Heart left ventricle (tissue), 16 donors: ENCODE measurements around the gene RNF213. TPM values are rescaled to one million over a fixed set of nuclear protein-coding genes. Genes with fewer than 3 reads are reported as not detected.
"Not testable (repeated sequence)": the region's sequence is repeated elsewhere in the genome, so short reads cannot be mapped to it uniquely, and the experiment has no call there.

ENCODE experiments used
- ATAC-seq, 4 donors: fragments of 200-7000 bp; cut with Tn5 transposase; one replicate each; pipeline ENCODE4 v1.9.1; 2020 to 2022; ENCODE audit warnings: moderate library complexity in 4 of 4, mild to moderate bottlenecking in 3 of 4, moderate number of reproducible peaks in 1 of 4
- DNase-seq, 5 donors: peaks; one replicate each; pipeline ENCODE4 v3.0.0-alpha.2; 2020
- H3K27ac ChIP-seq, 12 donors: fragments of 200-600 bp; sonication (generic) in 4 of 12; one replicate each; pipeline versions ENCODE4 v1.5.0 to v1.8.0; 2016 to 2022; ENCODE audit warnings: mild to moderate bottlenecking in 2 of 12
- H3K27me3 ChIP-seq, 9 donors: fragments of 200-600 bp; sonication (generic) in 2 of 9; one replicate each; pipeline versions ENCODE4 v1.5.1 to v1.8.0; 2016 to 2022; ENCODE audit warnings: mild to moderate bottlenecking in 3 of 9
- H3K36me3 ChIP-seq, 9 donors: fragments of 200-600 bp; sonication (generic) in 2 of 9; one replicate each; pipeline versions ENCODE4 v1.5.0 to v1.8.0; 2018 to 2022; ENCODE audit warnings: mild to moderate bottlenecking in 2 of 9
- H3K4me1 ChIP-seq, 12 donors: fragments of 200-600 bp; sonication (generic) in 4 of 12; one replicate each; pipeline versions ENCODE4 v1.5.0 to v1.8.0; 2016 to 2022; ENCODE audit warnings: mild to moderate bottlenecking in 3 of 12
- H3K4me3 ChIP-seq, 12 donors: fragments of 200-600 bp; sonication (generic) in 4 of 12; one replicate each; pipeline versions ENCODE4 v1.5.0 to v1.8.0; 2017 to 2022; ENCODE audit warnings: mild to moderate bottlenecking in 9 of 12, moderate library complexity in 4 of 12
- H3K9me3 ChIP-seq, 12 donors: fragments of 200-600 bp; sonication (generic) in 4 of 12; one replicate each; pipeline versions ENCODE4 v1.5.0 to v1.8.0; 2016 to 2022; ENCODE audit warnings: mild to moderate bottlenecking in 1 of 12
- POLR2A ChIP-seq, 2 donors: fragments of 450-650 bp; IDR thresholded peaks; one replicate each; pipeline ENCODE4 v1.6.1; 2017; ENCODE audit warnings: antibody characterized with exemption in 2 of 2, mild to moderate bottlenecking in 2 of 2, moderate library complexity in 2 of 2
- WGBS, 4 donors: extraction: QIAGEN DNeasy Blood & Tissue Kit in 2 of 4; methylation state at CpG; one replicate each; pipeline versions ENCODE4 v1.1.5 to v1.1.7; 2013 to 2018; 5-methylcytosine and 5-hydroxymethylcytosine counted together
- intact Hi-C, 10 donors: fragments of 100-400 bp; cut with DNase I; formaldehyde crosslinking; loops; one replicate each; pipeline versions ENCODE4 v1.11.1 to v1.14.2; 2022
- polyA plus RNA-seq, 2 donors: library from polyadenylated mRNA; stranded (reverse); fragments of 200-250 nt; gene quantifications; one replicate each; pipeline ENCODE4 v1.2.3, GENCODE V29; 2013
- total RNA-seq, 9 donors: library from RNA; depleted of rRNA in 2 of 9; stranded (reverse); fragments of >200 nt in 2 of 9; fragmentation: NEBNext Ultra II Directional in 3 of 9; extraction: Animal tissue kit (Norgen Biotek cat#: 25700) in 3 of 9; gene quantifications; one replicate each; pipeline versions ENCODE4 v1.1.0 to v1.2.4, GENCODE V29; 2016 to 2023
- TF ChIP-seq, protein P1 (sequence below), 12 donors: fragments of 200-600 bp; sonication (generic) in 4 of 12; IDR thresholded peaks; one replicate each; pipeline versions ENCODE4 v1.5.0 to v1.8.0; 2018 to 2022; ENCODE audit warnings: antibody characterized with exemption in 12 of 12, mild to moderate bottlenecking in 5 of 12
- donor health status: ischemic (EF 13 %, LVEDD 7.1; RV severe dilation, severe dysfunction).
- donor health status: healthy with polysubstance abuse.
- donor health status: DM: no; HTN: yes; CAD: no.
- donor health status: DM: no; HTN: no; CAD: no.
- donor health status: ischemic (EF 25% LVEDD 6.9; RV normal size, moderate dysfunction).
- donor health status: ischemic (EF 25% LVEDD 5.7; RV mildly dilated, moderate dysfunction).
- donor health status: healthy.
- donor health status: DM: yes; HTN: yes; CAD: no.
- donor health status: ischemic (EF 35%, LVEDD 5.7; RV mildly dilated, moderate dysfunction).
- donor health status: nonischemic (EF 11% LVEDD 7.7; RV severe dilation, severe dysfunction).
- donor health status: DM: yes; HTN: yes; CAD: no.
- donor health status: PGD.
- donor health status: ischemic (EF 29% LVEDD 5.4; RV normal size, mild dysfunction).
- donor health status: nonischemic (EF 23%, LVEDD 6.1; RV moderate dilation, normal function).

Gene RNF213
- total and polyA plus RNA-seq, 11 donors = 23.1 to 167 (median 31.4) TPM

GRCh38 chr17:80330276-80330675, 69.6 kb downstream of the RNF213 start:
- no peaks in the 10 kb centered on the region for H3K27me3 ChIP-seq
- H3K4me3 ChIP-seq = no peak overlapping the region
- no peaks in the 10 kb centered on the region for H3K4me1 ChIP-seq
- TF ChIP-seq POLR2A (IDR thresholded peaks at IDR 0.05) = no peak
- TF ChIP-seq, protein P1, sequence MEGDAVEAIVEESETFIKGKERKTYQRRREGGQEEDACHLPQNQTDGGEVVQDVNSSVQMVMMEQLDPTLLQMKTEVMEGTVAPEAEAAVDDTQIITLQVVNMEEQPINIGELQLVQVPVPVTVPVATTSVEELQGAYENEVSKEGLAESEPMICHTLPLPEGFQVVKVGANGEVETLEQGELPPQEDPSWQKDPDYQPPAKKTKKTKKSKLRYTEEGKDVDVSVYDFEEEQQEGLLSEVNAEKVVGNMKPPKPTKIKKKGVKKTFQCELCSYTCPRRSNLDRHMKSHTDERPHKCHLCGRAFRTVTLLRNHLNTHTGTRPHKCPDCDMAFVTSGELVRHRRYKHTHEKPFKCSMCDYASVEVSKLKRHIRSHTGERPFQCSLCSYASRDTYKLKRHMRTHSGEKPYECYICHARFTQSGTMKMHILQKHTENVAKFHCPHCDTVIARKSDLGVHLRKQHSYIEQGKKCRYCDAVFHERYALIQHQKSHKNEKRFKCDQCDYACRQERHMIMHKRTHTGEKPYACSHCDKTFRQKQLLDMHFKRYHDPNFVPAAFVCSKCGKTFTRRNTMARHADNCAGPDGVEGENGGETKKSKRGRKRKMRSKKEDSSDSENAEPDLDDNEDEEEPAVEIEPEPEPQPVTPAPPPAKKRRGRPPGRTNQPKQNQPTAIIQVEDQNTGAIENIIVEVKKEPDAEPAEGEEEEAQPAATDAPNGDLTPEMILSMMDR (IDR thresholded peaks at IDR 0.05) = no peak
- H3K9me3 ChIP-seq = no peaks in the 10 kb centered on the region
- H3K27ac ChIP-seq = no peak overlapping the region
- WGBS, 4 donors = 93 to 97% (median 93%) methylated on average over 9 of the region's 9 CpGs
- intact Hi-C loops = no loop called here
- DNase-seq (no peak), ATAC-seq (no peak)
- H3K36me3 ChIP-seq = peaks cover 0 to 100% (median 98%) of the 10 kb centered on the region in 9 donors

- DNase-seq, ATAC-seq, intact Hi-C loops, H3K9me3 ChIP-seq, H3K27ac ChIP-seq, H3K4me3 ChIP-seq, H3K27me3 ChIP-seq, H3K4me1 ChIP-seq: not testable (repeated sequence)
- WGBS, 4 donors = 89 to 98% (median 97%) methylated on average over 6 of the region's 6 CpGs
- H3K36me3 ChIP-seq = peaks cover 0 to 100% (median 98%) of the 10 kb centered on the region in 9 donors
Observed at GRCh38 chr17:80330938-80331337, 70.3 kb downstream of the RNF213 start.

DNA sequence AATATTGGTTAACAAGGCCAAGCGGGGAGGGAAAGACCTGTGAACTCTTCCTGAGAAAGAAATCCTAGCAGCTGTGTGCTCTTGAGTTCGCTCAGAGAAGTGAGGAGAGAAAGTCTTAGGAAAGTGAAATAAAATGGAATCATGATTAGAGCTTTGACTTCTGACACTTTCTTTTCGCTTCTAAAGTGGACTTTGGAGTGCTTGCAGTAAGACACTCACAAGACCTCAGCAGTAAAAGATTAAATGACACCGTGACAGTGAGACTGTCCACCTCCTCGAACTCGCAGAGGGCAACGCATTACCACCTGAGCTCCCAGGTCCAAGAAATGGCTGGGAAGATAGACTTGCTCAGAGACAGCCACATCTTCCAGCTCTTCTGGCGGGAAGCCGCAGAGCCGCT, 71.2 kb downstream of the RNF213 start:
- no peak overlapping the region for H3K4me3 ChIP-seq
- WGBS, 4 donors = 90 to 94% (median 91%) methylated on average over 10 of the region's 10 CpGs
- intact Hi-C loops = no loop called here
- H3K4me1 ChIP-seq = no peaks in the 10 kb centered on the region
- H3K27ac ChIP-seq = no peak overlapping the region
- no peak for TF ChIP-seq POLR2A (IDR thresholded peaks at IDR 0.05)
- TF ChIP-seq, protein P1 (IDR thresholded peaks at IDR 0.05) = no peak
- no peaks in the 10 kb centered on the region for H3K27me3 ChIP-seq
- peaks cover 0 to 100% (median 98%) of the 10 kb centered on the region in 9 donors for H3K36me3 ChIP-seq
- no peak for DNase-seq
- no peak for ATAC-seq
- H3K9me3 ChIP-seq = no peaks in the 10 kb centered on the region

DNA sequence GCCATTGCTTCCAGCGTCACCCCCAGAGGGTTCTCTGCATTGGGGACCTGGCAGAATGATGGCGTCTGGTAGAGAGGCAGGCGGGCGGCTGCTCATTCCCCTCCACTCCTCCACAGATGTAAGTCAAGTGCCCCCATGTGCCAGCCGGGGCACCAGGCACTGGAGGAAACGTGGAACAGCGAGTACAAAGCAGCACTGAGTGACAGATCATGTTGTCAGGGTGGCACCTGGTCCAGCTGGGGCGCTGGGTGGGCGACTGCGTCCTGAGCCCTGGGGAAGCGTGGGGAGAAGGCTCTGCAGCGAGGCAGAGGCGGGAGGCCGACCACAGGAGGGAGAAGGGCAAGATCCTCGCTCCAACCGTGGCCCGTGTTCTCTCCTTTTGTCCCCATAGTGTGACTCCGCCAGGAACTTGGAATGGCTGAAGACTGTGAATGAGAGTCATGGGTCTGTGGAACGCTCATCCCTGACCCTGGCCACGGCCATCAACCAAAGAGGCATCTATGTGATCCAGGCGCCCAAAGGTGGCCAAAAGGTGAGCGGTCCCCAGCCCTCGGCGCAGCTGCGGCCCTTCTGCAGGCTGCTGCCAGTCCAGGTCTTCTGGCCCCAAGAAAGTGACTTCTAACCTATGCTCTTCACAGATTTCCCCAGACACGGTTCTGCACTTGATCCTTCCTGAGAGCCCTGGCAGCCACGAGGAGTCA, 76.7 kb downstream of the RNF213 start:
- H3K9me3 ChIP-seq = no peaks in the 10 kb centered on the region
- 91 to 94% (median 91%) methylated on average over 24 to 27 of the region's 27 CpGs for WGBS, 4 donors
- no peak overlapping the region for H3K4me3 ChIP-seq
- ATAC-seq (no peak), DNase-seq (no peak)
- TF ChIP-seq, protein P1 (IDR thresholded peaks at IDR 0.05) = no peak
- no peak for TF ChIP-seq POLR2A (IDR thresholded peaks at IDR 0.05)
- H3K36me3 ChIP-seq = peaks cover 0 to 100% (median 98%) of the 10 kb centered on the region in 9 donors
- no peaks in the 10 kb centered on the region for H3K27me3 ChIP-seq
- H3K4me1 ChIP-seq = no peaks in the 10 kb centered on the region
- intact Hi-C loops = no loop called here
- no peak overlapping the region for H3K27ac ChIP-seq

GRCh38 chr17:80339118-80339517, 78.5 kb downstream of the RNF213 start:
- 81 to 92% (median 86%) methylated on average over 8 of the region's 8 CpGs for WGBS, 4 donors
- DNase-seq = no peak

More at GRCh38 chr17:80339118-80339517, 78.5 kb downstream of the RNF213 start:
- Histone ChIP-seq H3K4me3 (no peak overlapping the region), H3K9me3 (no peaks in the 10 kb centered on the region), H3K36me3 (peaks cover 5 to 100% (median 98%) of the 10 kb centered on the region in 9 donors), H3K4me1 (no peaks in the 10 kb centered on the region), H3K27ac (no peak overlapping the region), H3K27me3 (no peaks in the 10 kb centered on the region)
- ATAC-seq = peak in 1 of 4 donors; percentile 27
- intact Hi-C loops = no loop called here
- TF ChIP-seq, protein P1 (IDR thresholded peaks at IDR 0.05) = no peak
- TF ChIP-seq POLR2A (IDR thresholded peaks at IDR 0.05) = no peak
